HG02840 (cell line): ENCODE data around the gene SOCS2.

Experiments
- ATAC-seq: cut with Tn5 transposase; IDR thresholded peaks from one replicate; pipeline ENCODE4 v1.9.1; 2021; ENCODE audit warnings: mild to moderate bottlenecking, moderate library complexity, moderate number of reproducible peaks; ENCODE audit not compliant: unreplicated experiment, low FRiP score

SOCS2 gene

DNA sequence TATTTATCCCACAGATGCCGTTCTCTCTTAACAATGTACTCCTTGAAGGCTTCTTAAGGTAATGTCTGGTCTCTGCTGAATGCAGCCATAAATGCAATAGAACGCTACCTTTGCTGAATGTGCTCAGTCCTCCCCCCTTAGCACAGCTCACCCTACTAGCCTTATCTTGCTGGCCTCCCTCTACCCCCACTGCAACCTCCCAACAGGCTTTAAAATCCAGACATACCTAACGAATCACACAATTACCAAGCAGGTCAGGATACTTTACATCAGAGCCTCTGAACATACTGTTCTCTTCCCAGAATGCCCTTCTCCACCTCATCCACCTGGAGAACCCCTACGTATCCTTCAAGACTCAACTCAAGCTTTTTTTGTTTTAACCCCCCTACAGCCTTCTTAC lies 53.7 kb downstream of the SOCS2 start:
- ATAC-seq, result no peak
